ENCODE results near the gene TRIM71.

DNA sequence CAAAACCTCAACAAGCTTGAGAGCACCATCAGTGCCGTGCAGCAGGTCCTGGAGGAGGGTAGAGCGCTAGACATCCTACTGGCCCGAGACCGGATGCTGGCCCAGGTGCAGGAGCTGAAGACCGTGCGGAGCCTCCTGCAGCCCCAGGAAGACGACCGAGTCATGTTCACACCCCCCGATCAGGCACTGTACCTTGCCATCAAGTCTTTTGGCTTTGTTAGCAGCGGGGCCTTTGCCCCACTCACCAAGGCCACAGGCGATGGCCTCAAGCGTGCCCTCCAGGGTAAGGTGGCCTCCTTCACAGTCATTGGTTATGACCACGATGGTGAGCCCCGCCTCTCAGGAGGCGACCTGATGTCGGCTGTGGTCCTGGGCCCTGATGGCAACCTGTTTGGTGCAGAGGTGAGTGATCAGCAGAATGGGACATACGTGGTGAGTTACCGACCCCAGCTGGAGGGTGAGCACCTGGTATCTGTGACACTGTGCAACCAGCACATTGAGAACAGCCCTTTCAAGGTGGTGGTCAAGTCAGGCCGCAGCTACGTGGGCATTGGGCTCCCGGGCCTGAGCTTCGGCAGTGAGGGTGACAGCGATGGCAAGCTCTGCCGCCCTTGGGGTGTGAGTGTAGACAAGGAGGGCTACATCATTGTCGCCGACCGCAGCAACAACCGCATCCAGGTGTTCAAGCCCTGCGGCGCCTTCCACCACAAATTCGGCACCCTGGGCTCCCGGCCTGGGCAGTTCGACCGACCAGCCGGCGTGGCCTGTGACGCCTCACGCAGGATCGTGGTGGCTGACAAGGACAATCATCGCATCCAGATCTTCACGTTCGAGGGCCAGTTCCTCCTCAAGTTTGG lies 72.9 kb downstream of the TRIM71 start:
- TF ChIP-seq POLR2A (IDR thresholded peaks at IDR 0.05; ENCODE audit: low read depth, low read length) (no peak), TAF1 (IDR thresholded peaks at IDR 0.05; ENCODE audit: borderline replicate concordance, low read depth, low read length) (no peak)
